GM23338 (cell line): ENCODE results near the gene MT1F. TPM values are rescaled to one million over a fixed set of nuclear protein-coding genes. Genes with fewer than 3 reads are reported as not detected.

ENCODE experiments used
- ATAC-seq: fragments of 200-7000 bp; cut with Tn5 transposase; 3 replicates; pipeline ENCODE4 v1.9.1; 2020
- DNase-seq: peaks from one replicate; pipeline ENCODE4 v3.0.0-alpha.2; 2015; ENCODE audit warnings: low spot score
- H2AFZ ChIP-seq: fragments of 200-600 bp; sonication (generic); 2 replicates; pipeline ENCODE4 v1.8.0; 2016; ENCODE audit warnings: antibody characterized with exemption, mild to moderate bottlenecking, moderate library complexity
- H3F3A ChIP-seq: fragments of 200-600 bp; sonication (generic); replicated peaks from 2 replicates; pipeline ENCODE4 v1.8.0; 2017; ENCODE audit warnings: antibody characterized with exemption, mixed run types, low read depth
- H3K27ac ChIP-seq: fragments of 200-600 bp; sonication (generic); 2 replicates; pipeline ENCODE4 v1.6.1; 2016; ENCODE audit warnings: low read depth
- H3K27me3 ChIP-seq: fragments of 200-600 bp; sonication (generic); 2 replicates; pipeline ENCODE4 v1.8.0; 2016; ENCODE audit warnings: mild to moderate bottlenecking, mixed run types, moderate library complexity; ENCODE audit not compliant: insufficient read depth
- H3K36me3 ChIP-seq: fragments of 200-600 bp; sonication (generic); 2 replicates; pipeline ENCODE4 v1.8.0; 2016; ENCODE audit warnings: mild to moderate bottlenecking; ENCODE audit not compliant: insufficient read depth
- H3K4me1 ChIP-seq: fragments of 200-600 bp; sonication (generic); 2 replicates; pipeline ENCODE4 v1.8.0; 2016; ENCODE audit warnings: mild to moderate bottlenecking, moderate library complexity; ENCODE audit not compliant: insufficient read depth
- H3K4me2 ChIP-seq: fragments of 200-600 bp; sonication (generic); 2 replicates; pipeline ENCODE4 v1.7.1; 2017; ENCODE audit warnings: mixed run types
- H3K4me3 ChIP-seq: fragments of 200-600 bp; sonication (generic); 2 replicates; pipeline ENCODE4 v1.6.1; 2016; ENCODE audit warnings: mixed run types
- H3K79me2 ChIP-seq: fragments of 200-600 bp; sonication (generic); replicated peaks from 2 replicates; pipeline ENCODE4 v1.8.0; 2017; ENCODE audit warnings: mild to moderate bottlenecking; ENCODE audit not compliant: insufficient read depth
- H3K9me2 ChIP-seq: fragments of 200-600 bp; sonication (generic); 2 replicates; pipeline ENCODE4 v1.8.0; 2017; ENCODE audit not compliant: insufficient read depth
- H4K20me1 ChIP-seq: fragments of 200-600 bp; sonication (generic); replicated peaks from 2 replicates; pipeline ENCODE4 v1.8.0; 2017; ENCODE audit warnings: mild to moderate bottlenecking; ENCODE audit not compliant: insufficient read depth
- H3K27ac Mint-ChIP-seq: 2 replicates; pipeline ENCODE4 v1.8.0; 2020; ENCODE audit warnings: inconsistent platforms, mild to moderate bottlenecking, moderate library complexity, mixed read lengths
- H3K27me3 Mint-ChIP-seq: 3 replicates; pipeline ENCODE4 v1.8.0; 2022; ENCODE audit warnings: low read depth, mild to moderate bottlenecking, moderate library complexity, mixed read lengths, inconsistent platforms; ENCODE audit not compliant: insufficient read depth, poor library complexity
- H3K36me3 Mint-ChIP-seq: 3 replicates; pipeline ENCODE4 v1.8.0; 2021; ENCODE audit warnings: low read depth, mild to moderate bottlenecking, inconsistent platforms, moderate library complexity, mixed read lengths
- H3K4me1 Mint-ChIP-seq: 3 replicates; pipeline ENCODE4 v1.8.0; 2020; ENCODE audit warnings: mild to moderate bottlenecking, inconsistent platforms, mixed read lengths
- H3K4me3 Mint-ChIP-seq: 3 replicates; pipeline ENCODE4 v1.8.0; 2021; ENCODE audit warnings: moderate library complexity, mild to moderate bottlenecking, inconsistent platforms, mixed read lengths
- H3K9me3 Mint-ChIP-seq: 3 replicates; pipeline ENCODE4 v1.8.0; 2020; ENCODE audit warnings: moderate library complexity, mild to moderate bottlenecking, inconsistent platforms, mixed read lengths
- EZH2 ChIP-seq: fragments of 200-600 bp; sonication (generic); IDR thresholded peaks from one replicate; pipeline ENCODE4 v1.8.0; 2017; ENCODE audit warnings: antibody characterized with exemption, mild to moderate bottlenecking, low read depth; ENCODE audit not compliant: unreplicated experiment
- POLR2AphosphoS5 ChIP-seq: IDR thresholded peaks from 2 replicates; pipeline ENCODE4 v1.6.1; 2016; ENCODE audit warnings: antibody characterized with exemption, low read depth
- STAT1 ChIP-seq: IDR thresholded peaks from one replicate; pipeline ENCODE4 v1.6.1; 2016; ENCODE audit warnings: antibody characterized with exemption; ENCODE audit not compliant: unreplicated experiment
- ZNF331 ChIP-seq: fragments of 250-450 bp; sonication (Bioruptor Pico); IDR thresholded peaks from 2 replicates; pipeline ENCODE4 v1.5.0; 2020; ENCODE audit warnings: low read depth, mild to moderate bottlenecking, moderate library complexity
- polyA plus RNA-seq: library from polyadenylated mRNA; unstranded; fragments of >200 nt; fragmentation: Nextera tagmentation; extraction: Ambion mirVana; gene quantifications from 2 replicates; pipeline ENCODE4 v1.2.1, GENCODE V29; 2016
- total RNA-seq: library from RNA; depleted of rRNA; stranded (reverse); fragments of >200 nt; shearing (Covaris generic); gene quantifications from 2 replicates; pipeline ENCODE4 v1.2.3, GENCODE V29; 2014
- TF ChIP-seq, protein P1 (sequence below), 2 experiments: fragments of 200-600 bp in 1 of 2; sonication (generic) in 1 of 2; conservative IDR thresholded peaks; 2 replicates each; pipeline versions ENCODE4 v1.5.1 to v1.6.1; 2016 to 2017; ENCODE audit warnings: antibody characterized with exemption in 2 of 2, low read depth in 2 of 2, mild to moderate bottlenecking in 2 of 2, moderate library complexity in 1 of 2
- TF ChIP-seq, protein P2 (sequence below): fragments of 250-450 bp; sonication (Bioruptor Pico); IDR thresholded peaks from 2 replicates; pipeline ENCODE4 v1.5.0; 2020; ENCODE audit warnings: mild to moderate bottlenecking, moderate library complexity
- TF ChIP-seq, protein P3 (sequence below): IDR thresholded peaks from one replicate; pipeline ENCODE4 v1.6.1; 2018; ENCODE audit warnings: antibody characterized with exemption; ENCODE audit not compliant: unreplicated experiment

Gene MT1F
- total and polyA plus RNA-seq, 2 experiments from 2014 or later, result 7.4 to 107 TPM

GRCh38 chr16:56686758-56687157, 29.0 kb downstream of the MT1F start:
- DNase-seq (no peak), ATAC-seq (no peak)
- H4K20me1 ChIP-seq, result no peaks in the 10 kb centered on the region
- Mint-ChIP-seq H3K36me3 (peaks cover 43% of the 10 kb centered on the region), H3K9me3 (peaks cover 11% of the 10 kb centered on the region; the same call in 2 of the 3 replicates), H3K4me3 (no peak overlapping the region), H3K27me3 (peaks cover 26% of the 10 kb centered on the region), H3K4me1 (peaks cover 18% of the 10 kb centered on the region), H3K27ac (no peak overlapping the region)
- no peak overlapping the region for H3K4me3 ChIP-seq
- peaks cover 7% of the 10 kb centered on the region; the same call in 1 of the 2 replicates for H3F3A ChIP-seq
- H2AFZ ChIP-seq, result no peak overlapping the region
- no peaks in the 10 kb centered on the region for H3K9me2 ChIP-seq
- peaks cover 23% of the 10 kb centered on the region; the same call in 1 of the 2 replicates for H3K4me1 ChIP-seq
- H3K27ac ChIP-seq, result no peak overlapping the region
- H3K4me2 ChIP-seq, result no peak overlapping the region
- peaks cover 9% of the 10 kb centered on the region for H3K27me3 ChIP-seq
- TF ChIP-seq, protein P1, sequence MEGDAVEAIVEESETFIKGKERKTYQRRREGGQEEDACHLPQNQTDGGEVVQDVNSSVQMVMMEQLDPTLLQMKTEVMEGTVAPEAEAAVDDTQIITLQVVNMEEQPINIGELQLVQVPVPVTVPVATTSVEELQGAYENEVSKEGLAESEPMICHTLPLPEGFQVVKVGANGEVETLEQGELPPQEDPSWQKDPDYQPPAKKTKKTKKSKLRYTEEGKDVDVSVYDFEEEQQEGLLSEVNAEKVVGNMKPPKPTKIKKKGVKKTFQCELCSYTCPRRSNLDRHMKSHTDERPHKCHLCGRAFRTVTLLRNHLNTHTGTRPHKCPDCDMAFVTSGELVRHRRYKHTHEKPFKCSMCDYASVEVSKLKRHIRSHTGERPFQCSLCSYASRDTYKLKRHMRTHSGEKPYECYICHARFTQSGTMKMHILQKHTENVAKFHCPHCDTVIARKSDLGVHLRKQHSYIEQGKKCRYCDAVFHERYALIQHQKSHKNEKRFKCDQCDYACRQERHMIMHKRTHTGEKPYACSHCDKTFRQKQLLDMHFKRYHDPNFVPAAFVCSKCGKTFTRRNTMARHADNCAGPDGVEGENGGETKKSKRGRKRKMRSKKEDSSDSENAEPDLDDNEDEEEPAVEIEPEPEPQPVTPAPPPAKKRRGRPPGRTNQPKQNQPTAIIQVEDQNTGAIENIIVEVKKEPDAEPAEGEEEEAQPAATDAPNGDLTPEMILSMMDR (conservative IDR thresholded peaks at IDR 0.05; ENCODE audit: low read depth in 2 of 2), result no peak
- H3K36me3 ChIP-seq, result no peaks in the 10 kb centered on the region
- peaks cover 14% of the 10 kb centered on the region for H3K79me2 ChIP-seq

DNA sequence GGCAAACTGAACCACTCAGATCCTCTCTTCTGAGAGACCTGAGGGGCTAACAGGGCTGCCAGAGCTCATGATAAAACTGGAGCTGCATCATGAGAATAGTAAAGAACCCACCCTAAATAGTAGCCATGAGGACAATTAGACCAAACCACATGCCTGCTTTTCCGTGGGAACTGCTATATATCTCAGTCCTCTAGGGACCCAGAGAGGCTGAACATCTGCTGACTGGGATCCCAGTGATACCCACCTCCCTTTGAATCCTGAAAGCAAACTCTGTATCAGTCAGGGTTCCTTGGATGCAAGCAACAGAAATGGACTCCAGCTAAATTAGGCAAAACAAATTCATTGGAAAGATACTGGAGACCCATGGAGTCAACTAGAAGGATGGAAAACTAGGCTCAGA, 31.0 kb downstream of the MT1F start:
- no peaks in the 10 kb centered on the region for H3K79me2 ChIP-seq
- H3K27me3 Mint-ChIP-seq, result peaks cover 15% of the 10 kb centered on the region
- H3K4me3 ChIP-seq, result no peak overlapping the region
- H4K20me1 ChIP-seq, result no peaks in the 10 kb centered on the region
- peaks cover 11% of the 10 kb centered on the region; the same call in 2 of the 3 replicates for H3K9me3 Mint-ChIP-seq
- no peak overlapping the region for H2AFZ ChIP-seq
- peaks cover 15% of the 10 kb centered on the region for H3K4me1 Mint-ChIP-seq
- no peaks in the 10 kb centered on the region for H3F3A ChIP-seq
- DNase-seq (no peak), ATAC-seq (peak; percentile 47; the same call in 2 of the 3 replicates)
- H3K4me3 Mint-ChIP-seq, result no peak overlapping the region
- peaks cover 7% of the 10 kb centered on the region; the same call in 1 of the 2 replicates for H3K4me1 ChIP-seq
- no peak overlapping the region for H3K27ac ChIP-seq
- H3K27ac Mint-ChIP-seq, result no peak overlapping the region
- no peaks in the 10 kb centered on the region for H3K36me3 ChIP-seq
- H3K4me2 ChIP-seq, result no peak overlapping the region
- no peaks in the 10 kb centered on the region for H3K27me3 ChIP-seq
- H3K9me2 ChIP-seq, result no peaks in the 10 kb centered on the region
- H3K36me3 Mint-ChIP-seq, result peaks cover 31% of the 10 kb centered on the region
- TF ChIP-seq POLR2AphosphoS5 (no peak), ZNF331 (CRISPR knock-in tag) (no peak), STAT1 (no peak), EZH2 (no peak)
- TF ChIP-seq, protein P1 (conservative IDR thresholded peaks at IDR 0.05; ENCODE audit: low read depth in 2 of 2), result no peak
- TF ChIP-seq, protein P2, sequence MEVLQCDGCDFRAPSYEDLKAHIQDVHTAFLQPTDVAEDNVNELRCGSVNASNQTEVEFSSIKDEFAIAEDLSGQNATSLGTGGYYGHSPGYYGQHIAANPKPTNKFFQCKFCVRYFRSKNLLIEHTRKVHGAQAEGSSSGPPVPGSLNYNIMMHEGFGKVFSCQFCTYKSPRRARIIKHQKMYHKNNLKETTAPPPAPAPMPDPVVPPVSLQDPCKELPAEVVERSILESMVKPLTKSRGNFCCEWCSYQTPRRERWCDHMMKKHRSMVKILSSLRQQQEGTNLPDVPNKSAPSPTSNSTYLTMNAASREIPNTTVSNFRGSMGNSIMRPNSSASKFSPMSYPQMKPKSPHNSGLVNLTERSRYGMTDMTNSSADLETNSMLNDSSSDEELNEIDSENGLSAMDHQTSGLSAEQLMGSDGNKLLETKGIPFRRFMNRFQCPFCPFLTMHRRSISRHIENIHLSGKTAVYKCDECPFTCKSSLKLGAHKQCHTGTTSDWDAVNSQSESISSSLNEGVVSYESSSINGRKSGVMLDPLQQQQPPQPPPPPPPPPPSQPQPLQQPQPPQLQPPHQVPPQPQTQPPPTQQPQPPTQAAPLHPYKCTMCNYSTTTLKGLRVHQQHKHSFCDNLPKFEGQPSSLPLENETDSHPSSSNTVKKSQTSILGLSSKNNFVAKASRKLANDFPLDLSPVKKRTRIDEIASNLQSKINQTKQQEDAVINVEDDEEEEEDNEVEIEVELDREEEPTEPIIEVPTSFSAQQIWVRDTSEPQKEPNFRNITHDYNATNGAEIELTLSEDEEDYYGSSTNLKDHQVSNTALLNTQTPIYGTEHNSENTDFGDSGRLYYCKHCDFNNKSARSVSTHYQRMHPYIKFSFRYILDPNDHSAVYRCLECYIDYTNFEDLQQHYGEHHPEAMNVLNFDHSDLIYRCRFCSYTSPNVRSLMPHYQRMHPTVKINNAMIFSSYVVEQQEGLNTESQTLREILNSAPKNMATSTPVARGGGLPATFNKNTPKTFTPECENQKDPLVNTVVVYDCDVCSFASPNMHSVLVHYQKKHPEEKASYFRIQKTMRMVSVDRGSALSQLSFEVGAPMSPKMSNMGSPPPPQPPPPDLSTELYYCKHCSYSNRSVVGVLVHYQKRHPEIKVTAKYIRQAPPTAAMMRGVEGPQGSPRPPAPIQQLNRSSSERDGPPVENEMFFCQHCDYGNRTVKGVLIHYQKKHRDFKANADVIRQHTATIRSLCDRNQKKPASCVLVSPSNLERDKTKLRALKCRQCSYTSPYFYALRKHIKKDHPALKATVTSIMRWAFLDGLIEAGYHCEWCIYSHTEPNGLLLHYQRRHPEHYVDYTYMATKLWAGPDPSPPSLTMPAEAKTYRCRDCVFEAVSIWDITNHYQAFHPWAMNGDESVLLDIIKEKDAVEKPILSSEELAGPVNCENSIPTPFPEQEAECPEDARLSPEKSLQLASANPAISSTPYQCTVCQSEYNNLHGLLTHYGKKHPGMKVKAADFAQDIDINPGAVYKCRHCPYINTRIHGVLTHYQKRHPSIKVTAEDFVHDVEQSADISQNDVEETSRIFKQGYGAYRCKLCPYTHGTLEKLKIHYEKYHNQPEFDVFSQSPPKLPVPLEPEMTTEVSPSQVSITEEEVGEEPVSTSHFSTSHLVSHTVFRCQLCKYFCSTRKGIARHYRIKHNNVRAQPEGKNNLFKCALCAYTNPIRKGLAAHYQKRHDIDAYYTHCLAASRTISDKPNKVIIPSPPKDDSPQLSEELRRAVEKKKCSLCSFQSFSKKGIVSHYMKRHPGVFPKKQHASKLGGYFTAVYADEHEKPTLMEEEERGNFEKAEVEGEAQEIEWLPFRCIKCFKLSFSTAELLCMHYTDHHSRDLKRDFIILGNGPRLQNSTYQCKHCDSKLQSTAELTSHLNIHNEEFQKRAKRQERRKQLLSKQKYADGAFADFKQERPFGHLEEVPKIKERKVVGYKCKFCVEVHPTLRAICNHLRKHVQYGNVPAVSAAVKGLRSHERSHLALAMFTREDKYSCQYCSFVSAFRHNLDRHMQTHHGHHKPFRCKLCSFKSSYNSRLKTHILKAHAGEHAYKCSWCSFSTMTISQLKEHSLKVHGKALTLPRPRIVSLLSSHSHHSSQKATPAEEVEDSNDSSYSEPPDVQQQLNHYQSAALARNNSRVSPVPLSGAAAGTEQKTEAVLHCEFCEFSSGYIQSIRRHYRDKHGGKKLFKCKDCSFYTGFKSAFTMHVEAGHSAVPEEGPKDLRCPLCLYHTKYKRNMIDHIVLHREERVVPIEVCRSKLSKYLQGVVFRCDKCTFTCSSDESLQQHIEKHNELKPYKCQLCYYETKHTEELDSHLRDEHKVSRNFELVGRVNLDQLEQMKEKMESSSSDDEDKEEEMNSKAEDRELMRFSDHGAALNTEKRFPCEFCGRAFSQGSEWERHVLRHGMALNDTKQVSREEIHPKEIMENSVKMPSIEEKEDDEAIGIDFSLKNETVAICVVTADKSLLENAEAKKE (CRISPR knock-in tag), result no peak
- TF ChIP-seq, protein P3, sequence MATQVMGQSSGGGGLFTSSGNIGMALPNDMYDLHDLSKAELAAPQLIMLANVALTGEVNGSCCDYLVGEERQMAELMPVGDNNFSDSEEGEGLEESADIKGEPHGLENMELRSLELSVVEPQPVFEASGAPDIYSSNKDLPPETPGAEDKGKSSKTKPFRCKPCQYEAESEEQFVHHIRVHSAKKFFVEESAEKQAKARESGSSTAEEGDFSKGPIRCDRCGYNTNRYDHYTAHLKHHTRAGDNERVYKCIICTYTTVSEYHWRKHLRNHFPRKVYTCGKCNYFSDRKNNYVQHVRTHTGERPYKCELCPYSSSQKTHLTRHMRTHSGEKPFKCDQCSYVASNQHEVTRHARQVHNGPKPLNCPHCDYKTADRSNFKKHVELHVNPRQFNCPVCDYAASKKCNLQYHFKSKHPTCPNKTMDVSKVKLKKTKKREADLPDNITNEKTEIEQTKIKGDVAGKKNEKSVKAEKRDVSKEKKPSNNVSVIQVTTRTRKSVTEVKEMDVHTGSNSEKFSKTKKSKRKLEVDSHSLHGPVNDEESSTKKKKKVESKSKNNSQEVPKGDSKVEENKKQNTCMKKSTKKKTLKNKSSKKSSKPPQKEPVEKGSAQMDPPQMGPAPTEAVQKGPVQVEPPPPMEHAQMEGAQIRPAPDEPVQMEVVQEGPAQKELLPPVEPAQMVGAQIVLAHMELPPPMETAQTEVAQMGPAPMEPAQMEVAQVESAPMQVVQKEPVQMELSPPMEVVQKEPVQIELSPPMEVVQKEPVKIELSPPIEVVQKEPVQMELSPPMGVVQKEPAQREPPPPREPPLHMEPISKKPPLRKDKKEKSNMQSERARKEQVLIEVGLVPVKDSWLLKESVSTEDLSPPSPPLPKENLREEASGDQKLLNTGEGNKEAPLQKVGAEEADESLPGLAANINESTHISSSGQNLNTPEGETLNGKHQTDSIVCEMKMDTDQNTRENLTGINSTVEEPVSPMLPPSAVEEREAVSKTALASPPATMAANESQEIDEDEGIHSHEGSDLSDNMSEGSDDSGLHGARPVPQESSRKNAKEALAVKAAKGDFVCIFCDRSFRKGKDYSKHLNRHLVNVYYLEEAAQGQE, result no peak
